AG04450 (cell line): Measurements from ENCODE around the gene SIPA1L3. TPM values are rescaled to one million over a fixed set of nuclear protein-coding genes. Genes with fewer than 3 reads are reported as not detected.

Source experiments
- CTCF ChIA-PET: fragments of 300-600, 350-600 bp; formaldehyde crosslinking; extraction: SDS; loops from one replicate; lab custom pipeline; 2022; ENCODE audit warnings: antibody characterized with exemption, inconsistent platforms; lab: Charles Lee
- POLR2A ChIA-PET: fragments of 350-600 bp; formaldehyde crosslinking; extraction: SDS; loops from one replicate; lab custom pipeline; 2021; ENCODE audit warnings: antibody characterized with exemption, inconsistent platforms; lab: Yijun Ruan, JAX
- DNase-seq: peaks from one replicate; pipeline ENCODE4 v3.0.0-alpha.2; 2011; ENCODE audit warnings: low read depth, low spot score
- H3K27ac ChIP-seq: one replicate; pipeline ENCODE4 v1.5.1; 2012; ENCODE audit warnings: low read depth, low read length, control low read depth
- H3K27me3 ChIP-seq: one replicate; pipeline ENCODE4 v1.6.0; 2012; ENCODE audit warnings: low read length; ENCODE audit not compliant: control insufficient read depth, insufficient read depth
- H3K4me3 ChIP-seq: 2 replicates; pipeline ENCODE4 v1.5.1; 2011; ENCODE audit warnings: mild to moderate bottlenecking, low read depth, low read length, control low read depth
- H3K9me3 ChIP-seq: 2 replicates; pipeline ENCODE4 v1.5.1; 2012; ENCODE audit warnings: low read length; ENCODE audit not compliant: control insufficient read depth, insufficient read depth
- polyA plus RNA-seq: library from polyadenylated mRNA; depleted of rRNA; stranded (reverse); fragments of >200 nt; gene quantifications from 2 replicates; pipeline ENCODE4 v1.2.3, GENCODE V29; 2011
- TF ChIP-seq, protein P1 (sequence below): IDR thresholded peaks from 2 replicates; pipeline ENCODE4 v1.5.1; 2011; ENCODE audit warnings: low read depth, low read length, control low read depth, inconsistent platforms

Gene SIPA1L3
- polyA plus RNA-seq, 1 experiment: 4.9 TPM

DNA sequence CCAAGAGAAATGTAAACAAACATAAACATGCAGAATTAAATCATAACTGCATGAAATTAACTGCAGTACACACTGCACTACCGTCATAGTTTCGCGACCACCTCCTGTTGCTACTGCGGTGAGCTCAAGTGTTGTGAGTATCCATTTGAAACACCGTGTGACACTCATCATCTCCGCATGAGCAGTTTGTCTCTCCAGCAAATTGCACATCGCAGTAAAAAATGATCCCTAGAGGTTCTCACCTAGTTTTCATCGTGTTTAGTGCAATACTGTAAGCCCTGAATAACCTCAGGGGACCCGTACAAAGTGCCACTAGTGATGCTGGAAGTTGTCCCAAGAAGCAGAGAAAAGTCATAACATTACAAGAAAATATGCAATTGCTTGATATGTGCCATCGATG lies 169.3 kb downstream of the SIPA1L3 start:
- H3K9me3 ChIP-seq: peaks cover 3% of the 10 kb centered on the region
- H3K27ac ChIP-seq: no peak overlapping the region
- ChIA-PET POLR2A (no interaction called here), CTCF (interaction anchor here (0.5 to 1.1 kb wide), 2 partner anchors 167 to 326 kb away, joined by 3 read pairs; no protein-coding TSS in a partner anchor)
- no peak overlapping the region for H3K4me3 ChIP-seq
- TF ChIP-seq, protein P1, sequence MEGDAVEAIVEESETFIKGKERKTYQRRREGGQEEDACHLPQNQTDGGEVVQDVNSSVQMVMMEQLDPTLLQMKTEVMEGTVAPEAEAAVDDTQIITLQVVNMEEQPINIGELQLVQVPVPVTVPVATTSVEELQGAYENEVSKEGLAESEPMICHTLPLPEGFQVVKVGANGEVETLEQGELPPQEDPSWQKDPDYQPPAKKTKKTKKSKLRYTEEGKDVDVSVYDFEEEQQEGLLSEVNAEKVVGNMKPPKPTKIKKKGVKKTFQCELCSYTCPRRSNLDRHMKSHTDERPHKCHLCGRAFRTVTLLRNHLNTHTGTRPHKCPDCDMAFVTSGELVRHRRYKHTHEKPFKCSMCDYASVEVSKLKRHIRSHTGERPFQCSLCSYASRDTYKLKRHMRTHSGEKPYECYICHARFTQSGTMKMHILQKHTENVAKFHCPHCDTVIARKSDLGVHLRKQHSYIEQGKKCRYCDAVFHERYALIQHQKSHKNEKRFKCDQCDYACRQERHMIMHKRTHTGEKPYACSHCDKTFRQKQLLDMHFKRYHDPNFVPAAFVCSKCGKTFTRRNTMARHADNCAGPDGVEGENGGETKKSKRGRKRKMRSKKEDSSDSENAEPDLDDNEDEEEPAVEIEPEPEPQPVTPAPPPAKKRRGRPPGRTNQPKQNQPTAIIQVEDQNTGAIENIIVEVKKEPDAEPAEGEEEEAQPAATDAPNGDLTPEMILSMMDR: no peak
- DNase-seq: no peak
- H3K27me3 ChIP-seq: no peaks in the 10 kb centered on the region

DNA sequence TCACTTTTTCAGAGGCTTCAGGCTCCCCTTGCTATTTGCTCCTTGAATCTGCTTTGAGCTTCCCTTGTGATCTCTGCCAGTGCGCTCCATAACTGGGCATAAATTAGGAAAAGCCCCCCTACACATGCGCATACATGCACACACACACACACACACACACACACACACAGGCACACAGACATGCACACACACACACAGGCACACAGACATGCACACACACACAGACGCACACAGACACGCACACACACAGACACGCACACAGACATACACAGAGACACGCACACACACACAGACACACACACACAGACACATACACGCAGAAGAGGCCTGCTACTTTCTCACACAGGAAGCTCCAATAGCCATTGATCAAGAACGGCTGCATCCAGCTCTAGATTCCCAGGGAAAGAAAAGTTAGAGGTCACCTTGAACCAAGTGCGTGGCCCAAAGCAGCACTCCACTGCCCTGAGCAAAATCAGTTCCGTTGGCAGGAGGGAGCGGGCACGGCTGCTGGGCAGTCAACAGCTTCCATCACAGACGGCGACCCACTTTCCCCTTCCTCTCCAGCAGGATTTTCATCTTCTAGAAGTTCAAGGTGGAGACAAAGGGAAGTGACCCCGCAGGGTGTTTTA lies 171.4 kb downstream of the SIPA1L3 start:
- CTCF ChIA-PET: interaction anchor here (0.6 kb wide), 1 partner anchor 151 kb away, joined by 4 read pairs; no protein-coding TSS in a partner anchor
- no peak overlapping the region for H3K27ac ChIP-seq
- no peak overlapping the region for H3K4me3 ChIP-seq
- POLR2A ChIA-PET: interaction anchor here (0.6 to 0.7 kb wide), 2 partner anchors 11 to 124 kb away, joined by 3 to 4 read pairs; no protein-coding TSS in a partner anchor
- no peak for DNase-seq
- no peaks in the 10 kb centered on the region for H3K27me3 ChIP-seq
- H3K9me3 ChIP-seq: peaks cover 10% of the 10 kb centered on the region; the same call in 1 of the 2 replicates
- TF ChIP-seq, protein P1: no peak

DNA sequence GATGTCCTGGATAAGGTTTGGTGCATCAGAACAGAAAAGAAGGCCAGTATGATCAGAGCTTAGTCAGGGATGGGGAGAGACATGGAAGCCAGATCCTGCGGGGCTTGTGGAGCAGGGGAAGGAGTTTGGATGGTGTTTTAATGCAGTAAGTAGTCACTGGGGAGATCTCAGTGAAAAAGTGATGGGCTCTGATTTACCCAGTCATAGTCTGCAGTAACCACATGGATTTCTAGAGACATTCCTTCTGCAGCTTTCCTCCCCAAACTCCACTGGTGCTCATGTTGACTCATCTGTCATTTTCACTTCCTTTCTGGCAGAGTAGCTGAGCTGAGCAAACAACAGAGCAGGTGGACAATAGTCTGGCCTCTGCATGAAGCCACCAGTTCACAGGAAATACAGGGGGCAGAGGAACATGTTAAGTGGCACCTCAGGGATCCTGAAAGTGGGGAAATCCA lies 172.9 kb downstream of the SIPA1L3 start:
- POLR2A ChIA-PET: interaction anchor here (1.6 kb wide), 1 partner anchor 173 kb away, joined by 4 read pairs; the partner anchor contains the start of genes SIPA1L3 and WDR87
- Histone ChIP-seq H3K27me3 (no peaks in the 10 kb centered on the region), H3K9me3 (peaks cover 10% of the 10 kb centered on the region; the same call in 1 of the 2 replicates), H3K27ac (peak overlapping the region; percentile 72), H3K4me3 (no peak overlapping the region)
- TF ChIP-seq, protein P1: no peak
- CTCF ChIA-PET: interaction anchor here (0.6 to 1.8 kb wide), 4 partner anchors 23 to 323 kb away, joined by 3 to 9 read pairs (median 6); partner anchors contain the start of gene FAM98C
- DNase-seq: peak; percentile 71

DNA sequence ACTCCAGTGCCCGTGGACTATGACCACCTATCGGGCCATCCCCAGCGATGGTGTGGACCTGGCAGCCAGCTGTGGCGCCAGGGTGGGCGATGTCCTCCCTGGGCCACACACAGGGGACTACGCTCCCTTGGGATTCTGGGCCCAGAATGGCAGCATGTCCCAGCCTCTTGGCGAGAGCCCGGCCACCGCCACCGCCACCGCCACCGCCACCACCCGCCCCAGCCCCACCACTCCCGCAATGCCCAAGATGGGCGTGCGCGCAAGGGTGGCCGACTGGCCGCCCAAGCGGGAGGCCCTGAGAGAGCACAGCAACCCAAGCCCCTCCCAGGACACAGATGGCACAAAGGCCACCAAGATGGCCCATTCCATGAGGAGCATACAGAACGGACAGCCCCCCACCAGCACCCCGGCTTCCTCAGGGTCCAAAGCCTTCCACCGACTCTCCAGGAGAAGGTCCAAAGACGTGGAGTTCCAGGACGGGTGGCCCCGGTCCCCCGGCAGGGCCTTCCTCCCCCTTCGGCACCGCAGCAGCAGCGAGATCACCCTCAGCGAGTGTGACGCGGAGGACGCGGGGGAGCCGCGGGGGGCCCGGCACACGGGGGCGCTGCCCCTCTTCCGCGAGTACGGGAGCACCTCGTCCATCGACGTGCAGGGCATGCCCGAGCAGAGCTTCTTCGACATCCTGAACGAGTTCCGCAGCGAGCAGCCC lies 174.7 kb downstream of the SIPA1L3 start:
- CTCF ChIA-PET: no interaction called here
- H3K9me3 ChIP-seq: peaks cover 10% of the 10 kb centered on the region; the same call in 1 of the 2 replicates
- H3K4me3 ChIP-seq: no peak overlapping the region
- TF ChIP-seq, protein P1: no peak
- H3K27me3 ChIP-seq: no peaks in the 10 kb centered on the region
- no peak overlapping the region for H3K27ac ChIP-seq
- no peak for DNase-seq
- POLR2A ChIA-PET: no interaction called here
